Body of pancreas (tissue), 4 donors: ENCODE measurements around the gene ANKH.

Experiments used
- POLR2A ChIP-seq, 3 donors: fragments of 450-650 bp; IDR thresholded peaks; one replicate each; pipeline ENCODE4 v1.6.1; 2016; ENCODE audit warnings: antibody characterized with exemption in 3 of 3, mild to moderate bottlenecking in 2 of 3
- TF ChIP-seq, protein P1 (sequence below), 7 experiments: fragments of 450-650 bp in 4 of 7; fragments of 200-600 bp in 3 of 7; sonication (generic) in 3 of 7; IDR thresholded peaks; one replicate each; pipeline ENCODE4 v1.5.1; 2016 to 2019; ENCODE audit warnings: antibody characterized with exemption in 7 of 7

DNA sequence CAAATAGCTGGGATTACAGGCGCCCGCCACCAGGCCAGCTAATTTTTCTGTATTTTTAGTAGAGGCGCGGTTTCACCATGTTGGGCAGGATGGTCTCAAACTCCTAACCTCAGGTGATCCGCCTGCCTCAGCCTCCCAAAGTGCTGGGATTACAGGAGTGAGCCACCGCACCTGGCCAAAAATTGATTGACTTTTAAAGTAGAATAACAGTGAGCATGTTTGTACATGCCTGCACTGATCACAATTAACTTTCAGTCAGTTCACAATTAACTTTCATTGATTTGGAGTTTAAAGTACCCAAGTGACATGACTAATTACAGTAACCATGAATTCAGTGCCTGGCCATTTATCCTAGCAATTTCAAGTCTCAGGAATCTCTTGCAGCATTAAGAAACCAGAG lies 61.3 kb downstream of the ANKH start:
- no peak for TF ChIP-seq POLR2A (IDR thresholded peaks at IDR 0.05)
- TF ChIP-seq, protein P1, sequence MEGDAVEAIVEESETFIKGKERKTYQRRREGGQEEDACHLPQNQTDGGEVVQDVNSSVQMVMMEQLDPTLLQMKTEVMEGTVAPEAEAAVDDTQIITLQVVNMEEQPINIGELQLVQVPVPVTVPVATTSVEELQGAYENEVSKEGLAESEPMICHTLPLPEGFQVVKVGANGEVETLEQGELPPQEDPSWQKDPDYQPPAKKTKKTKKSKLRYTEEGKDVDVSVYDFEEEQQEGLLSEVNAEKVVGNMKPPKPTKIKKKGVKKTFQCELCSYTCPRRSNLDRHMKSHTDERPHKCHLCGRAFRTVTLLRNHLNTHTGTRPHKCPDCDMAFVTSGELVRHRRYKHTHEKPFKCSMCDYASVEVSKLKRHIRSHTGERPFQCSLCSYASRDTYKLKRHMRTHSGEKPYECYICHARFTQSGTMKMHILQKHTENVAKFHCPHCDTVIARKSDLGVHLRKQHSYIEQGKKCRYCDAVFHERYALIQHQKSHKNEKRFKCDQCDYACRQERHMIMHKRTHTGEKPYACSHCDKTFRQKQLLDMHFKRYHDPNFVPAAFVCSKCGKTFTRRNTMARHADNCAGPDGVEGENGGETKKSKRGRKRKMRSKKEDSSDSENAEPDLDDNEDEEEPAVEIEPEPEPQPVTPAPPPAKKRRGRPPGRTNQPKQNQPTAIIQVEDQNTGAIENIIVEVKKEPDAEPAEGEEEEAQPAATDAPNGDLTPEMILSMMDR (IDR thresholded peaks at IDR 0.05) = no peak
